MCF 10A (cell line): ENCODE data around the gene ESPNL. TPM values are rescaled to one million over a fixed set of nuclear protein-coding genes. Genes with fewer than 3 reads are reported as not detected.

Source experiments
- BruUV-seq: library from RNA; stranded (reverse); fragments of 400-500 nt; replicated peaks from 2 replicates; lab custom pipeline; 2021; lab: Mats Ljungman, UMichigan
- CTCF ChIA-PET: fragments of 300-600 bp; sonication (Branson Sonifier 250); formaldehyde crosslinking; extraction: SDS; loops from one replicate; lab custom pipeline; 2021; ENCODE audit warnings: antibody characterized with exemption, inconsistent platforms; lab: Yijun Ruan, JAX
- POLR2A ChIA-PET: fragments of 300-600, 350-650 bp; sonication (Branson Sonifier 250); formaldehyde crosslinking; extraction: SDS; loops from one replicate; lab custom pipeline; 2020; ENCODE audit warnings: antibody characterized with exemption, inconsistent platforms; lab: Yijun Ruan, JAX
- DNase-seq: peaks from one replicate; pipeline ENCODE4 v3.0.0-alpha.2; 2018; ENCODE audit not compliant: unreplicated experiment
- H3K27ac Mint-ChIP-seq: one replicate; pipeline ENCODE4 v1.8.0; 2022; ENCODE audit warnings: mild to moderate bottlenecking, low read depth, mixed read lengths; ENCODE audit not compliant: unreplicated experiment
- H3K27me3 Mint-ChIP-seq: one replicate; pipeline ENCODE4 v1.8.0; 2022; ENCODE audit warnings: mixed read lengths; ENCODE audit not compliant: insufficient read depth, unreplicated experiment
- H3K36me3 Mint-ChIP-seq: one replicate; pipeline ENCODE4 v1.8.0; 2022; ENCODE audit warnings: mild to moderate bottlenecking, moderate library complexity, mixed read lengths; ENCODE audit not compliant: insufficient read depth, unreplicated experiment
- H3K4me1 Mint-ChIP-seq: one replicate; pipeline ENCODE4 v1.8.0; 2022; ENCODE audit warnings: mixed read lengths; ENCODE audit not compliant: insufficient read depth, unreplicated experiment
- H3K4me3 Mint-ChIP-seq: one replicate; pipeline ENCODE4 v1.8.0; 2022; ENCODE audit warnings: mild to moderate bottlenecking, moderate library complexity, mixed read lengths; ENCODE audit not compliant: unreplicated experiment
- H3K9me3 Mint-ChIP-seq: one replicate; pipeline ENCODE4 v1.8.0; 2022; ENCODE audit warnings: mixed read lengths; ENCODE audit not compliant: unreplicated experiment
- intact Hi-C: fragments of 100-400 bp; cut with micrococcal nuclease; formaldehyde crosslinking; loops from 2 replicates; pipeline ENCODE4 v1.14.1; 2022
- total RNA-seq: library from RNA; stranded (reverse); gene quantifications from 2 replicates; pipeline ENCODE4 v1.2.3, GENCODE V29; 2022
- TF ChIP-seq, protein P1 (sequence below): fragments of 200-600 bp; IDR thresholded peaks from one replicate; pipeline ENCODE4 v1.8.0; 2022; ENCODE audit warnings: antibody characterized with exemption, mild to moderate bottlenecking; ENCODE audit not compliant: unreplicated experiment

Gene ESPNL
- total RNA-seq, 1 experiment from 2014 or later = not detected

DNA sequence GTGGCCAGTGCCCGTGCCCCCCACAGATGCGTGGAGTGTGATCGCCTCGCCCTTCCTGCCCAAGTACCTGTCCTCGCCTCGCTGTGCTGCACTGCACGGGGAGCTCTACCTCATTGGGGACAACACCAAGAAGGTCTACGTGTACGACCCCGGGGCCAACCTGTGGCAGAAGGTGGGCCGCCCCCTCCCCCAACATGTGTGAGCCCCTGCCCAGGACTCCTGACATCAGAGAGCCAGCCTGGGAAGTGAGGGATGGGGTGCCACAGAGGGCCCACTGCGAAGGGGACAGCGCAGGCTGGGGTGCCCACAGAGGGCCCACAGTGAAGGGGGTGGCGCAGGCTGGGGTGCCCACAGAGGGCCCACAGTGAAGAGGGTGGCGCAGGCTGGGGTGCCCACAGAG is 48.8 kb downstream of the ESPNL start:
- intact Hi-C loops = no loop called here
- peaks cover 2% of the 10 kb centered on the region for H3K4me1 Mint-ChIP-seq
- ChIA-PET CTCF (interaction anchor here (0.5 kb wide), 1 partner anchor 230 kb away, joined by 5 read pairs; no protein-coding TSS in a partner anchor), POLR2A (no interaction called here)
- no peaks in the 10 kb centered on the region for H3K27me3 Mint-ChIP-seq
- no peaks in the 10 kb centered on the region for H3K9me3 Mint-ChIP-seq
- no peak for DNase-seq
- no peak overlapping the region for H3K4me3 Mint-ChIP-seq
- H3K27ac Mint-ChIP-seq = no peak overlapping the region
- H3K36me3 Mint-ChIP-seq = no peaks in the 10 kb centered on the region
- BruUV-seq = no TSS peak
- TF ChIP-seq, protein P1, sequence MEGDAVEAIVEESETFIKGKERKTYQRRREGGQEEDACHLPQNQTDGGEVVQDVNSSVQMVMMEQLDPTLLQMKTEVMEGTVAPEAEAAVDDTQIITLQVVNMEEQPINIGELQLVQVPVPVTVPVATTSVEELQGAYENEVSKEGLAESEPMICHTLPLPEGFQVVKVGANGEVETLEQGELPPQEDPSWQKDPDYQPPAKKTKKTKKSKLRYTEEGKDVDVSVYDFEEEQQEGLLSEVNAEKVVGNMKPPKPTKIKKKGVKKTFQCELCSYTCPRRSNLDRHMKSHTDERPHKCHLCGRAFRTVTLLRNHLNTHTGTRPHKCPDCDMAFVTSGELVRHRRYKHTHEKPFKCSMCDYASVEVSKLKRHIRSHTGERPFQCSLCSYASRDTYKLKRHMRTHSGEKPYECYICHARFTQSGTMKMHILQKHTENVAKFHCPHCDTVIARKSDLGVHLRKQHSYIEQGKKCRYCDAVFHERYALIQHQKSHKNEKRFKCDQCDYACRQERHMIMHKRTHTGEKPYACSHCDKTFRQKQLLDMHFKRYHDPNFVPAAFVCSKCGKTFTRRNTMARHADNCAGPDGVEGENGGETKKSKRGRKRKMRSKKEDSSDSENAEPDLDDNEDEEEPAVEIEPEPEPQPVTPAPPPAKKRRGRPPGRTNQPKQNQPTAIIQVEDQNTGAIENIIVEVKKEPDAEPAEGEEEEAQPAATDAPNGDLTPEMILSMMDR = no peak

DNA sequence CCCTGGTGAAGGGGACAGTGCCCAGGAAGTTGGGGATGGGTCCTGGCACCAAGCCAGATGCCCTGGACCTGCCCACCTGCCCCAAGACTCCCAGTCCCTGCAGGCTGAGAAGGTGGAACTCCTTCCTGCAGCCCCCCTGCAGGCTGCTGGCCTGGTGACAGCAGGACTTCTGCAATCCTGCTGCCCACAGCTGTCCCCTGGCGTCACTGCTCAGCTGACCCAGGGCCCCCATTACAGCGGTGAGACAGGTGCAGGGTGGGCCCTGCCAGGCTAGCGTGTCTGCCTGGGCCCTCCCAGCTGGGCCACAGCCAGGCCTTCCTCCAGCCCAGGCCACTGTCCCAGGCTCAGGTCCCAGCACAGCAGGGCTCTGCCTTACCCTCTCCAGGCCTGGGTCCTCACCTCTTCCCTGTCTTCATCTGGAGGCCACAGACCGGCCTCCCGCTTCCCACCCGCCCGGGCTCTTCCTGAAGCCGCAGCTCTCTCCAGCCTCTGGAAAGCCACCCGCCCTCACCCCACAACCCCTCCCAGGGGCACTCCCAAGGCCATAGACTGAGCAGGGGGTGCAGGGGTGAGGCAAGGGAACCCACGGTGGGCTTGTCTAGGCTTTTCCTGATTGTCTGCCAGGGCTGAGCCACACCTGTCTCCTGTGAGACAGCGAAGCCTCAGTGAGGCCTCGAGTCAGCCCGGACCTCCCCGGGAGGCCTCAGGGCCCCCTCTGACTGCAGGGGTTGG is 49.9 kb downstream of the ESPNL start:
- CTCF ChIA-PET = no interaction called here

DNA sequence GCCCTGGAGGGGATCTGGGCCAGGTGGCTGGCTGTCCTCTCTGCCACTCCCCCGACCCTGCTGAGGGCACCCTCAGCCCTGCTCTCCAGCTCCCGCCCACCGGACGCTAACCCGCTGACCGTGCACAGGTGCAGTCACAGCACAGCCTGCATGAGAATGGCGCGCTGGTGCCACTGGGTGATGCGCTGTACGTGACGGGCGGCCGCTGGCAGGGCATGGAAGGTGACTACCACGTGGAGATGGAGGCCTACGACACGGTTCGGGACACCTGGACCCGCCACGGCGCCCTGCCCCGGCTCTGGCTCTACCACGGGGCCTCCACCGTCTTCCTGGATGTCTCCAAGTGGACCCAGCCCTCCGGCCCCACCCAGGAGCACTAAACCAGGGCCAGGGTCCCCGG is 50.5 kb downstream of the ESPNL start:
- intact Hi-C loops = no loop called here
- H3K4me3 Mint-ChIP-seq = no peak overlapping the region
- H3K9me3 Mint-ChIP-seq = no peaks in the 10 kb centered on the region
- H3K36me3 Mint-ChIP-seq = no peaks in the 10 kb centered on the region
- BruUV-seq = no TSS peak
- ChIA-PET POLR2A (no interaction called here), CTCF (no interaction called here)
- TF ChIP-seq, protein P1 = no peak
- no peak for DNase-seq
- H3K4me1 Mint-ChIP-seq = no peaks in the 10 kb centered on the region
- H3K27me3 Mint-ChIP-seq = no peaks in the 10 kb centered on the region
- no peak overlapping the region for H3K27ac Mint-ChIP-seq

More for the DNA sequence above, 49.9 kb downstream of the ESPNL start:
- POLR2A ChIA-PET = no interaction called here
- H3K9me3 Mint-ChIP-seq = no peaks in the 10 kb centered on the region
- no TSS peak for BruUV-seq
- no peak overlapping the region for H3K27ac Mint-ChIP-seq
- DNase-seq = no peak
- no peak overlapping the region for H3K4me3 Mint-ChIP-seq
- H3K36me3 Mint-ChIP-seq = no peaks in the 10 kb centered on the region
- TF ChIP-seq, protein P1 = no peak
- no peaks in the 10 kb centered on the region for H3K4me1 Mint-ChIP-seq
- no peaks in the 10 kb centered on the region for H3K27me3 Mint-ChIP-seq
- intact Hi-C loops = no loop called here

DNA sequence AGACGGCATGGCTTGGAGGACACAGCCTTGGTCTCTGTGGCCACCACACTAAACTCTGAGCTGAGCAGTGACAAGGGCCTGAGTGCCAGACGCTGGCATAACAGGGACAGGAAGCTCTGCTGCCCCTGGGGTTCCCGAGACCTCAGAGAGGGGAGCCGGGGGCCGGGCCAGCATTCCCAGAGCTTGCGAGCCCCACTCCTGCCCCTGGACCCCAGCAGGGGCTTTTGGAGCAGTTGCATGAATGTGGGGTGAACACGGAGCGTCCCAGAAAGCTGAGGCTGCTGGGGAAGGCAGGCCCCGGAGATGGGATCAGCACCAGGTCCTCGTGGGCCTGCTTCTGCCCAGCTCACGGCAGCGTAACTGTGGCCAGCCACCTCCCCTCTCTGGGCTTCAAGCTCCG is 51.1 kb downstream of the ESPNL start:
- no peak for DNase-seq
- Mint-ChIP-seq H3K4me1 (no peaks in the 10 kb centered on the region), H3K9me3 (no peaks in the 10 kb centered on the region), H3K4me3 (no peak overlapping the region), H3K27me3 (no peaks in the 10 kb centered on the region), H3K27ac (no peak overlapping the region), H3K36me3 (no peaks in the 10 kb centered on the region)
- no TSS peak for BruUV-seq
- POLR2A ChIA-PET = no interaction called here
- intact Hi-C loops = no loop called here
- TF ChIP-seq, protein P1 = no peak
- CTCF ChIA-PET = no interaction called here
